RWPE2 (cell line): ENCODE results near the gene SGF29.

Source experiments
- ATAC-seq: fragments of 200-7000 bp; cut with Tn5 transposase; 3 replicates; pipeline ENCODE4 v1.9.1; 2021; ENCODE audit warnings: low read depth
- DNase-seq: peaks from one replicate; pipeline ENCODE4 v3.0.0-alpha.2; 2020; ENCODE audit warnings: low spot score
- H3K27ac ChIP-seq: fragments of 450-650 bp; 2 replicates; pipeline ENCODE4 v1.5.1; 2017; ENCODE audit warnings: mild to moderate bottlenecking; ENCODE audit not compliant: poor library complexity, severe bottlenecking
- H3K27me3 ChIP-seq: fragments of 250-450 bp; sonication (Bioruptor Pico); 2 replicates; pipeline ENCODE4 v1.5.1; 2021; ENCODE audit warnings: mild to moderate bottlenecking, moderate library complexity; ENCODE audit not compliant: insufficient read depth, poor library complexity, severe bottlenecking
- H3K36me3 ChIP-seq: fragments of 250-450 bp; sonication (Bioruptor Pico); 2 replicates; pipeline ENCODE4 v1.5.1; 2020; ENCODE audit warnings: low read depth, mild to moderate bottlenecking, moderate library complexity
- H3K4me1 ChIP-seq: fragments of 250-450 bp; sonication (Bioruptor Pico); 2 replicates; pipeline ENCODE4 v1.5.1; 2021; ENCODE audit warnings: mild to moderate bottlenecking, moderate library complexity; ENCODE audit not compliant: insufficient read depth, poor library complexity, severe bottlenecking
- H3K4me3 ChIP-seq: fragments of 250-450 bp; sonication (Bioruptor Pico); 2 replicates; pipeline ENCODE4 v1.5.1; 2021; ENCODE audit warnings: mild to moderate bottlenecking, moderate library complexity; ENCODE audit not compliant: severe bottlenecking
- H3K9me3 ChIP-seq: fragments of 250-450 bp; sonication (Bioruptor Pico); 2 replicates; pipeline ENCODE4 v1.5.1; 2021; ENCODE audit warnings: mild to moderate bottlenecking, moderate library complexity; ENCODE audit not compliant: severe bottlenecking
- CTCF ChIP-seq: fragments of 450-650 bp; IDR thresholded peaks from one replicate; pipeline ENCODE4 v1.5.1; 2017; ENCODE audit warnings: mild to moderate bottlenecking, moderate library complexity; ENCODE audit not compliant: poor library complexity, severe bottlenecking

SGF29 gene

GRCh38 chr16:28567292-28567691, 13.6 kb downstream of the SGF29 start:
- Histone ChIP-seq H3K4me3 (no peak overlapping the region), H3K27me3 (no peaks in the 10 kb centered on the region), H3K4me1 (no peaks in the 10 kb centered on the region), H3K36me3 (no peaks in the 10 kb centered on the region), H3K27ac (no peak overlapping the region), H3K9me3 (peaks cover 6% of the 10 kb centered on the region)
- TF ChIP-seq CTCF = no peak
- DNase-seq = no peak
- ATAC-seq = no peak

GRCh38 chr16:28569021-28569420, 15.3 kb downstream of the SGF29 start:
- H3K36me3 ChIP-seq = no peaks in the 10 kb centered on the region
- H3K4me1 ChIP-seq = no peaks in the 10 kb centered on the region
- no peak for DNase-seq
- ATAC-seq = no peak
- TF ChIP-seq CTCF = no peak
- H3K9me3 ChIP-seq = peaks cover 6% of the 10 kb centered on the region
- no peaks in the 10 kb centered on the region for H3K27me3 ChIP-seq
- no peak overlapping the region for H3K27ac ChIP-seq
- H3K4me3 ChIP-seq = no peak overlapping the region

- ATAC-seq (no peak), DNase-seq (no peak)
- Histone ChIP-seq H3K36me3 (no peaks in the 10 kb centered on the region), H3K9me3 (peaks cover 6% of the 10 kb centered on the region), H3K4me1 (no peaks in the 10 kb centered on the region), H3K27ac (no peak overlapping the region), H3K27me3 (no peaks in the 10 kb centered on the region), H3K4me3 (no peak overlapping the region)
- TF ChIP-seq CTCF = no peak
These were observed 16.4 kb downstream of the SGF29 start for GRCh38 chr16:28569968-28570752.

- no peak for DNase-seq
- Histone ChIP-seq H3K27ac (no peak overlapping the region), H3K36me3 (no peaks in the 10 kb centered on the region), H3K4me1 (no peaks in the 10 kb centered on the region), H3K4me3 (no peak overlapping the region), H3K27me3 (no peaks in the 10 kb centered on the region), H3K9me3 (no peaks in the 10 kb centered on the region)
- ATAC-seq = no peak
- TF ChIP-seq CTCF = no peak
These were observed 19.2 kb downstream of the SGF29 start for GRCh38 chr16:28572696-28573510.
